ENCODE data around the gene RFX2. TPM values are rescaled to one million over a fixed set of nuclear protein-coding genes. Genes with fewer than 3 reads are reported as not detected.

The RFX2 gene
- total and polyA plus RNA-seq, 8 donors, result 1.8 to 14.0 (median 3.4) TPM

GRCh38 chr19:5993648-5994358, 116.5 kb downstream of the RFX2 start:
- H3K9me3 ChIP-seq, result no peaks in the 10 kb centered on the region
- H3K36me3 ChIP-seq, result no peaks in the 10 kb centered on the region
- TF ChIP-seq CTCF (IDR thresholded peaks at IDR 0.05), result no peak
- FAIRE-seq (no peak), DNase-seq (no peak), ATAC-seq (no peak)
- intact Hi-C loops (cut with DNase I), result no loop called here
- no peak overlapping the region for H3K27ac ChIP-seq
- H3K27me3 ChIP-seq, result no peaks in the 10 kb centered on the region
- H3K4me3 ChIP-seq, result no peak overlapping the region
- 67 to 68% methylated on average over 30 of the region's 30 CpGs for WGBS, 2 donors
- no peaks in the 10 kb centered on the region for H3K4me1 ChIP-seq

- intact Hi-C loops (cut with DNase I), result no loop called here
- no peaks in the 10 kb centered on the region for H3K27me3 ChIP-seq
- WGBS, 2 donors, result 80 to 81% methylated on average over 13 of the region's 13 CpGs
- DNase-seq, result no peak
- H3K4me1 ChIP-seq, result no peaks in the 10 kb centered on the region
- no peak for ATAC-seq
- FAIRE-seq, result no peak
- no peaks in the 10 kb centered on the region for H3K36me3 ChIP-seq
- no peak overlapping the region for H3K27ac ChIP-seq
- no peak overlapping the region for H3K4me3 ChIP-seq
- no peak for TF ChIP-seq CTCF (IDR thresholded peaks at IDR 0.05)
- H3K9me3 ChIP-seq, result no peaks in the 10 kb centered on the region
These were observed 117.1 kb downstream of the RFX2 start for GRCh38 chr19:5993201-5993600.

- DNase-seq, result no peak
- no peak for TF ChIP-seq CTCF (IDR thresholded peaks at IDR 0.05)
- no peaks in the 10 kb centered on the region for H3K27me3 ChIP-seq
- FAIRE-seq, result no peak
- intact Hi-C loops (cut with DNase I), result no loop called here
- no peaks in the 10 kb centered on the region for H3K4me1 ChIP-seq
- no peak for ATAC-seq
- H3K9me3 ChIP-seq, result no peaks in the 10 kb centered on the region
- WGBS, 2 donors, result 89 to 92% methylated on average over 11 of the region's 11 CpGs
- no peak overlapping the region for H3K27ac ChIP-seq
- H3K36me3 ChIP-seq, result no peaks in the 10 kb centered on the region
- no peak overlapping the region for H3K4me3 ChIP-seq
These were observed 117.5 kb downstream of the RFX2 start for GRCh38 chr19:5992756-5993155.

GRCh38 chr19:5991244-5991838, 119.0 kb downstream of the RFX2 start:
- 90 to 97% methylated on average over 8 of the region's 8 CpGs for WGBS, 2 donors
- Histone ChIP-seq H3K27me3 (no peaks in the 10 kb centered on the region), H3K4me1 (peaks cover 0 to 7% (median 0%) of the 10 kb centered on the region in 3 donors), H3K27ac (no peak overlapping the region), H3K4me3 (no peak overlapping the region), H3K36me3 (no peaks in the 10 kb centered on the region), H3K9me3 (no peaks in the 10 kb centered on the region)
- intact Hi-C loops (cut with DNase I), result no loop called here
- no peak for FAIRE-seq
- no peak for ATAC-seq
- no peak for DNase-seq
- no peak for TF ChIP-seq CTCF (IDR thresholded peaks at IDR 0.05)

- Histone ChIP-seq H3K9me3 (no peaks in the 10 kb centered on the region), H3K4me1 (peaks cover 0 to 7% (median 0%) of the 10 kb centered on the region in 3 donors), H3K27ac (no peak overlapping the region), H3K4me3 (no peak overlapping the region), H3K27me3 (no peaks in the 10 kb centered on the region), H3K36me3 (no peaks in the 10 kb centered on the region)
- no peak for TF ChIP-seq CTCF (IDR thresholded peaks at IDR 0.05)
- no peak for DNase-seq
- FAIRE-seq, result no peak
- intact Hi-C loops (cut with DNase I), result no loop called here
- 47 to 71% methylated on average over 17 of the region's 17 CpGs for WGBS, 2 donors
- ATAC-seq, result no peak
These were observed 120.0 kb downstream of the RFX2 start for GRCh38 chr19:5990289-5990797.

All from pancreas (tissue), 10 donors.